Left ventricle myocardium inferior (tissue), 1 donor: ENCODE data around the gene DCBLD1. TPM values are rescaled to one million over a fixed set of nuclear protein-coding genes. Genes with fewer than 3 reads are reported as not detected.

Experiments
- DNase-seq: peaks from one replicate; pipeline ENCODE4 v3.0.0-alpha.2; 2020
- H3K27ac ChIP-seq: fragments of 200-600 bp; replicated peaks from 2 replicates; pipeline ENCODE4 v1.8.0; 2021
- H3K27me3 ChIP-seq: fragments of 200-600 bp; 2 replicates; pipeline ENCODE4 v1.8.0; 2021; ENCODE audit warnings: low read depth
- H3K36me3 ChIP-seq: fragments of 200-600 bp; 2 replicates; pipeline ENCODE4 v1.8.0; 2021
- H3K4me1 ChIP-seq: fragments of 200-600 bp; 2 replicates; pipeline ENCODE4 v1.8.0; 2021
- H3K4me3 ChIP-seq: fragments of 200-600 bp; 2 replicates; pipeline ENCODE4 v1.8.0; 2021; ENCODE audit warnings: mild to moderate bottlenecking, moderate library complexity
- H3K9me3 ChIP-seq: fragments of 200-600 bp; replicated peaks from 2 replicates; pipeline ENCODE4 v1.8.0; 2021
- intact Hi-C: fragments of 100-400 bp; cut with micrococcal nuclease; formaldehyde crosslinking; loops from one replicate; pipeline ENCODE4 v1.11.0; 2022
- total RNA-seq: library from RNA; stranded (reverse); fragmentation: NEBNext Ultra II Directional; extraction: Animal tissue kit (Norgen Biotek cat#: 25700); gene quantifications from one replicate; pipeline ENCODE4 v1.2.1, GENCODE V29; 2021
- TF ChIP-seq, protein P1 (sequence below): fragments of 200-600 bp; IDR thresholded peaks from 2 replicates; pipeline ENCODE4 v1.8.0; 2021; ENCODE audit warnings: antibody characterized with exemption, mild to moderate bottlenecking, borderline replicate concordance
- donor health status: DM: no; HTN: yes; CAD: no; lungs with severe emphysema.

Gene DCBLD1
- total RNA-seq, 1 donor from 2014 or later, result 5.5 TPM

DNA sequence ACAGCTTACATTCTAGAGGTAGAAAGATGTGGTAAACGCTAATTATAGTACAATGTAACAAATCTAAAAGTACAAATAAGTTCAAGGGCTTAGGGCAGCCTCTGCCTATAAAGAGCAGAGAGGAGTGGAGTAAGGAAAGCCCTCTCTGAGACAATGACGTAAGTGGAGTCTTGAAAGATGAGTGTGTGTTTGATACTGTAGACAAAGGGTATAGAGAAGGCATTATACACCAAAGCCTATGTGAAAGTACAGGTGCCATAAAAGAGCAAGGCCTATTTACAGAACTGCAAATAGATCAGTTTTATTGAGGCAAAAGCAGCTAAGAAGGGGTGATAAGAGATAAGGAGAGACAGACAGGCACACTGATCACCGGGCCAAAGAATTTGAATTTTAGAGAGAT is 108.9 kb downstream of the DCBLD1 start:
- Histone ChIP-seq H3K4me3 (no peak overlapping the region), H3K9me3 (no peaks in the 10 kb centered on the region), H3K4me1 (peaks cover 45% of the 10 kb centered on the region), H3K27ac (no peak overlapping the region), H3K36me3 (peaks cover 28% of the 10 kb centered on the region), H3K27me3 (no peaks in the 10 kb centered on the region)
- DNase-seq, result no peak
- TF ChIP-seq, protein P1, sequence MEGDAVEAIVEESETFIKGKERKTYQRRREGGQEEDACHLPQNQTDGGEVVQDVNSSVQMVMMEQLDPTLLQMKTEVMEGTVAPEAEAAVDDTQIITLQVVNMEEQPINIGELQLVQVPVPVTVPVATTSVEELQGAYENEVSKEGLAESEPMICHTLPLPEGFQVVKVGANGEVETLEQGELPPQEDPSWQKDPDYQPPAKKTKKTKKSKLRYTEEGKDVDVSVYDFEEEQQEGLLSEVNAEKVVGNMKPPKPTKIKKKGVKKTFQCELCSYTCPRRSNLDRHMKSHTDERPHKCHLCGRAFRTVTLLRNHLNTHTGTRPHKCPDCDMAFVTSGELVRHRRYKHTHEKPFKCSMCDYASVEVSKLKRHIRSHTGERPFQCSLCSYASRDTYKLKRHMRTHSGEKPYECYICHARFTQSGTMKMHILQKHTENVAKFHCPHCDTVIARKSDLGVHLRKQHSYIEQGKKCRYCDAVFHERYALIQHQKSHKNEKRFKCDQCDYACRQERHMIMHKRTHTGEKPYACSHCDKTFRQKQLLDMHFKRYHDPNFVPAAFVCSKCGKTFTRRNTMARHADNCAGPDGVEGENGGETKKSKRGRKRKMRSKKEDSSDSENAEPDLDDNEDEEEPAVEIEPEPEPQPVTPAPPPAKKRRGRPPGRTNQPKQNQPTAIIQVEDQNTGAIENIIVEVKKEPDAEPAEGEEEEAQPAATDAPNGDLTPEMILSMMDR, result no peak
- intact Hi-C loops, result no loop called here

DNA sequence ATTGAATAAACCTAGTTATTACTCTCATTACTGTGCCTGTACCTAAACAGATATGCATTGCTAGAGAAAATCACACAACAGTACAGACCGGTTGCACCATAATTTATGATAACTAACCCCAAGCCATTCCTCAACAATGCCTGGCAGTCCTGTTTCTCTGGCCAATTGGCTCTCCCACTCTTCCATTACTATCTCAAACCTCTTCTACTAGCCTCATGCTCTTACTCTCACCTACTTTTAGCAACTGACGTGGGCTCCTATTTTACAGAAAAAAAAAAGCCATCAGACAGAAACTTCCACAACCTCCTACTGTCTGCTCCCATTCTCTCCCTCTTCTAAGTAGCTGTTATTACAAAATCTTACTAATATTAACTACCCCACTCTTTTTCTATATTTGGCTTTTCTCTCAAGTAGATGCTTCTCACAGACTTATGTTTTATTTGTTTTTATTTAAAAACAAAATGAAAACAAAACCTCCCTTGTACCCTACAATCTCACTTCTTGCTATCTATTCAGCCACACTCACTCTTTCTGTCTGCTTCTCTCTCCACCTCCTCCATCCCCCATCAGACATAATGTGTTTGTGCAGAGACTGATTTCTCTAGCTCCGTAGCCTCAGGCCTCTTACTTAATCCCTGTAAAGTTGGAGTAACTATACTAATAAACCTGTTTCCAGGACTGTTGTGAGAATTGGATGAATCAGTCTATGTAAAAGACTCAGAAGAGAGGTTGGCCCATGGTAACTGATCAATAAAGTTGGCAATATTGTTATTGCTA is 110.7 kb downstream of the DCBLD1 start:
- Histone ChIP-seq H3K9me3 (no peaks in the 10 kb centered on the region), H3K36me3 (peaks cover 23% of the 10 kb centered on the region), H3K27me3 (no peaks in the 10 kb centered on the region), H3K27ac (peak overlapping the region; percentile 49), H3K4me3 (no peak overlapping the region), H3K4me1 (peaks cover 45% of the 10 kb centered on the region)
- TF ChIP-seq, protein P1, result no peak
- DNase-seq, result no peak
- intact Hi-C loops, result no loop called here

DNA sequence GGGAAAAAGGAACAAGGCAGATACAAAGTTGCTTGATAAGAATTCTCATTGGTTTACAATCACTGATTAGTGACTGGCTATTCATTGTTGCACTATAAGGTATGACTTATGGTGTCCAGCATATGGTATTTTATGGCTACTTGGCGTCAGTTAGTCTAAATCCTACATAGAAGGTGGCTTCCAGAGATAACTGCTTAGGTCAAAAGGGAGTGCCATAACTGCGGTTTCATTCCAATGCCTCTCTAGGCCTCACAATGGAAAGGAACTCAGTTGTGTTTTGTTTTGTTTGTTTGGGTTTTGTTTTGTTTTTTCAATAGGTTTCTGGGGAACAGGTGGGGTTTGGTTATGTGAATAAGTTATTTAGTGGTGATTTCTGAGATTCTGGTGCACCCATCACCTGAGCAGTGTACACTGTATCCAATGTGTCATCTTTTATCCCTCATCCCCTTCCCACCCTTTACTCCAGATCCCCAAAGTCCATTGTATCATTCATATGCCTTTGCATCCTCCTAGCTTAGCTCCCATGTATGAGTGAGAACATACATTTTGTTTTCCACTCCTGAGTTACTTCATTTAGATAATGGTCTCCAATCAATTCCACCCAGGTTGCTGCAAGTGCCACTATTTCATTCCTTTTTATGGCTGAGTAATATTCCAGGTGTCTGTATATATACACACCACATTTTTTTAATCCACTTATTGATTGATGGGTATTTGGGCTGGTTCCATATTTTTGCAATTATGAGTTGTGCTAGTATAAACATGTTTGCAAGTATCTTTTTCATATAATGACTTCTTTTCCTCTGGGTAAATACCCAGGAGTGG is 112.8 kb downstream of the DCBLD1 start:
- Histone ChIP-seq H3K4me3 (no peak overlapping the region), H3K4me1 (peaks cover 65% of the 10 kb centered on the region), H3K27me3 (no peaks in the 10 kb centered on the region), H3K27ac (no peak overlapping the region), H3K9me3 (no peaks in the 10 kb centered on the region), H3K36me3 (peaks cover 13% of the 10 kb centered on the region)
- intact Hi-C loops, result no loop called here
- TF ChIP-seq, protein P1, result no peak
- DNase-seq, result no peak

DNA sequence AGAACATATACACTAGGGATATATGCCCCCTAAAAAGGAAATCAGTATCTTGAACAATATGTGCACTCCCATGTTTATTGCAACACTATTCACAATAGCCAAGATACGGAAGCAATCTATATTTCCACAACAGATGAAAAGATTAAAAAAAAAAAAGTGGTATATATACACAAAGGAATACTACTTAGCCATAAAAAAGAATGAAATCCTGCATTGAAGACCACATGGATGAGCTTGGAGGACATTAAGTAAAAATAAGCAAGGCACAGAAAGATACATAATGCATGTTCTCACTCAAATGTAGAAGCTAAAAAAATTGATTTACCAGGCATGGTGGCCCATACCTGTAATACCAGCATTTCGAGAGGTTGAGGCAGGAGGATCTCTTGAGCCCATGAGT is 115.3 kb downstream of the DCBLD1 start:
- Histone ChIP-seq H3K36me3 (peaks cover 10% of the 10 kb centered on the region), H3K4me1 (peaks cover 66% of the 10 kb centered on the region), H3K27ac (no peak overlapping the region), H3K9me3 (no peaks in the 10 kb centered on the region), H3K27me3 (no peaks in the 10 kb centered on the region), H3K4me3 (no peak overlapping the region)
- intact Hi-C loops, result no loop called here
- TF ChIP-seq, protein P1, result no peak
- DNase-seq, result no peak

Other genes starting within 250 kb of the DCBLD1 start
- gene VGLL2, start 217.1 kb upstream of the DCBLD1 start, total RNA-seq, result 2.4 TPM
- 0.08 TPM for gene ROS1, start 56.7 kb upstream of the DCBLD1 start, total RNA-seq
- 22.7 TPM for gene GOPC, start 119.8 kb downstream of the DCBLD1 start, total RNA-seq
- gene NUS1, start 192.8 kb downstream of the DCBLD1 start, total RNA-seq, result 14.5 TPM